ENCODE results near the gene MUSK.

The MUSK gene

DNA sequence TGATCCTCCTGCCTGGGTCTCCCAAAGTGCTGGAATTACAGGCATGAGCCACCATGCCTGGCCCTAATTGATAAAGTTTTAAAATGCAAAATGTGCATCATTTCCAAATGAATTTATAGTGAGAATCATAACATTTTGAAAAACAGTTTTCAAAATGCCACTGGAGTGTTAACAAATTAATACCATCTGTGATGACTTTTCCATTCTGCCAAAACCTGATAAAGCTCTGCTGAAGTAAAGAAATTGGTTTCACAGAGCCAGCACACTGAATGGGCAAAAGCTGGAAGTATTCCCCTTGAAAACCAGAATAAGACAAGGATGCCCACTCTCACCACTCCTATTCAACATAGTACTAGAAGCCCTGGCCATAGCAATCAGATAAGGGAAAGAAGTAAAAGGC lies 89.6 kb downstream of the MUSK start:
- no peak overlapping the region for H3K27ac ChIP-seq
- TF ChIP-seq ZFX (IDR thresholded peaks at IDR 0.05), result no peak
- TF ChIP-seq, protein P1, sequence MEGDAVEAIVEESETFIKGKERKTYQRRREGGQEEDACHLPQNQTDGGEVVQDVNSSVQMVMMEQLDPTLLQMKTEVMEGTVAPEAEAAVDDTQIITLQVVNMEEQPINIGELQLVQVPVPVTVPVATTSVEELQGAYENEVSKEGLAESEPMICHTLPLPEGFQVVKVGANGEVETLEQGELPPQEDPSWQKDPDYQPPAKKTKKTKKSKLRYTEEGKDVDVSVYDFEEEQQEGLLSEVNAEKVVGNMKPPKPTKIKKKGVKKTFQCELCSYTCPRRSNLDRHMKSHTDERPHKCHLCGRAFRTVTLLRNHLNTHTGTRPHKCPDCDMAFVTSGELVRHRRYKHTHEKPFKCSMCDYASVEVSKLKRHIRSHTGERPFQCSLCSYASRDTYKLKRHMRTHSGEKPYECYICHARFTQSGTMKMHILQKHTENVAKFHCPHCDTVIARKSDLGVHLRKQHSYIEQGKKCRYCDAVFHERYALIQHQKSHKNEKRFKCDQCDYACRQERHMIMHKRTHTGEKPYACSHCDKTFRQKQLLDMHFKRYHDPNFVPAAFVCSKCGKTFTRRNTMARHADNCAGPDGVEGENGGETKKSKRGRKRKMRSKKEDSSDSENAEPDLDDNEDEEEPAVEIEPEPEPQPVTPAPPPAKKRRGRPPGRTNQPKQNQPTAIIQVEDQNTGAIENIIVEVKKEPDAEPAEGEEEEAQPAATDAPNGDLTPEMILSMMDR (conservative IDR thresholded peaks at IDR 0.05), result no peak

DNA sequence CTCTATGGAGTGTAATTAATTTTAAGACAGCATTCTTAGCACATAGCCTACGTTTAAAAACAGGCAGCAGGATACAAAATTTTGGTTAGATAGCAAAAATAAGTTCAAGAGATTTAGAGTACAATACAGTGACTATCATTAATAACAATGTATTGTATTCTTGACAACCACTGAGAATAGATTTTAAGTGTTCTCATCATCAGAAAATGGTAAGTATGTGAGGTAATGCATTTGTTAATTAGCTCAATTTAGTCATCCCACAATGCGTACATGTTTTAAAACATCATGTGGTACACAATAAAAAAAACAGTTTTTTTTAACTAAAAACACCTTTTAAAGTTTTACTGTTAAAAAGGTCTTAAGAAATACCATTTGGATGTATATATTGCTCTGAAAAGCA lies 94.2 kb downstream of the MUSK start:
- no peak overlapping the region for H3K27ac ChIP-seq
- TF ChIP-seq ZFX (IDR thresholded peaks at IDR 0.05), result no peak
- TF ChIP-seq, protein P1 (conservative IDR thresholded peaks at IDR 0.05), result no peak

DNA sequence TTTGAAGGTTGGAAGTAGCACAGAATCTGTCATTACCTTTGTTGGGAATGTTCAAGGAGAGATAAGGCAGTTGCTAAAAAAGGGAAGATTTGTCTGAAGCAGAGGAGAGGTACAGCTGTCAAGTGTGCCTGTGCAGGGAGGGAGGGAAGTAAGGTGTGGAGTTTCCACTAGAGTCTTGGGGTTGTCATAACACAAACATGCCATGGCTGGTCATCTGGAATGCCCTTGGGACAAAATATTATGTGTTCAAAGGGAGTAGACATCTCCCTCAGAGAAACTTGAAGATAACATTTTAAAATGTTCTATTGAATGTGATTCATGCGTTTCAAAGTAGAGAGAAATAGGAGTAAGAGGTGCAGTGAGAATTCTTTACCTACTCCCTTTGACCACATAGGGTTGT lies 95.0 kb downstream of the MUSK start:
- no peak for TF ChIP-seq ZFX (IDR thresholded peaks at IDR 0.05)
- TF ChIP-seq, protein P1 (conservative IDR thresholded peaks at IDR 0.05), result no peak
- H3K27ac ChIP-seq, result no peak overlapping the region

DNA sequence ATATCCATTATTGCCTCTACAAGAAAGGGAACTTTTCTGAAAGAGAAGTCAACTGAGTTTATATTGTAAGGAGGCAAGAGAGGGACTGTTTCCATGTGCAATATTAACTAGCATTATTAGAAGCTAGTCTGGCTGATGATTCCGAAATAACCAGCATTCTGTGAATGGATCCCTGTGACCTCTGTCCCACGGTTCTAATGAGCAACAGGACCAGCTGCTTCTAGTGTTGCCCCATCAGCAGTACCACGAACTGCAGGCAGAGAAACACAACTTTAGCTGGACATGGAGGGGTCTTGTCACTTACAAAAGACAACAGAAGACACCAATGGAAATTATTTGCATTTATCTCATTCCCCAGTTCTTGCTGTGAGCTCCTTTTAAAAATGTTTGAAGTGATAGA lies 95.4 kb downstream of the MUSK start:
- TF ChIP-seq, protein P1 (conservative IDR thresholded peaks at IDR 0.05), result no peak
- TF ChIP-seq ZFX (IDR thresholded peaks at IDR 0.05), result no peak
- no peak overlapping the region for H3K27ac ChIP-seq

DNA sequence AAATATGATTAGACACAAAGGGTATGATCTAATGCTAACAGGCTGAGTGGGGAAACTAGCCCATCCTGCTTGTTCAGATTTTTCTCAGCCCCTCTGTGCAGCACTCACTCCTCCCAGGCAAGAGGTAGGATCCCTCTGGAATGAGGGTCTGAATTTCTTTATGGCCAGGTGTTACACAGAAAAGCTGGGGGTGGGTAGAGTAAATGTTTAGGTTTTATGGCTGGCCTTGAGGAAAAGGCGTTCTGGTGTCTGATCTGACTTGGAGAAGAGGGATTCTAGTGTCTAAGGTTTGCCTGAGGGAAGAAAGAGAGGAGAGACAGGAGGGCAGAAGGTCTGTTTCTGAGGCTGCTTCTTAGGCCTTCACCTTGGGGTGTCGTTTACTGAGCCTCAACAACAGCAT lies 97.3 kb downstream of the MUSK start:
- TF ChIP-seq ZFX (IDR thresholded peaks at IDR 0.05), result no peak
- TF ChIP-seq, protein P1 (conservative IDR thresholded peaks at IDR 0.05), result no peak
- H3K27ac ChIP-seq, result no peak overlapping the region

DNA sequence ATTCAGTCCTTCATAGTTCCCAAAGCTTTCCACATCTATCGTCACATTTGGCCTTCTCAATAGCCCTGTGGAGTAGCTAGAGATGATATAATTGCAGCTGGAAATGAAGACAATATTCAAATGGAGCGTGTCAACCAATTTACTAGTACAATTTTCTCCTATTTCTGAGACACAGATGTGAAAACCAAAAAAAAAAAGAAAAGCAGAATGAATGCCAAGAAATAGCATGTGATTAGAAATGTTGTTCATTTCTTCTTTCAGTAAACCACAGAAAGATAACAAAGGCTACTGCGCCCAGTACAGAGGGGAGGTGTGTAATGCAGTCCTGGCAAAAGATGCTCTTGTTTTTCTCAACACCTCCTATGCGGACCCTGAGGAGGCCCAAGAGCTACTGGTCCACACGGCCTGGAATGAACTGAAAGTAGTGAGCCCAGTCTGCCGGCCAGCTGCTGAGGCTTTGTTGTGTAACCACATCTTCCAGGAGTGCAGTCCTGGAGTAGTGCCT lies 99.0 kb downstream of the MUSK start:
- H3K27ac ChIP-seq, result no peak overlapping the region
- TF ChIP-seq, protein P1 (conservative IDR thresholded peaks at IDR 0.05), result no peak
- TF ChIP-seq ZFX (IDR thresholded peaks at IDR 0.05), result no peak

DNA sequence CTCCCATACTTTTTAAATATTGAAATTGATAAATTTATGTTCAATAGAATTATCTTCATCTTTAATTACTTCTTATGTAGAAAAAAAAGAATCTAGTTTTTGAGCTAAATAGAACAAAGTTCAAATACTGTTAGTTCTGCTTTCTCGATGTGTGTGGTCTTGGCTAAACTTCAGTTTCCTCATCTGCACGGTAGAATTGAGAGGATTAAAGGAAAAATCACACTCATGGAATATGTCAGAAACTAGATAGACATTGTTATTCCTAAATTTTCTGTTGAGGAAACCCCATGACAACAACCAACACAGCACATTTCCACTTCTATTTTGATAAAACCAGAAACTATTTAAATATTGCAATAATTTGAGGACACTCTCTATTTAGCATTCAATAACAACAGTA lies 100.3 kb downstream of the MUSK start:
- TF ChIP-seq, protein P1 (conservative IDR thresholded peaks at IDR 0.05), result no peak
- TF ChIP-seq ZFX (IDR thresholded peaks at IDR 0.05), result no peak

More for the DNA sequence above, 100.3 kb downstream of the MUSK start:
- no peak overlapping the region for H3K27ac ChIP-seq

All from C4-2B (cell line).